NCI-H187 treated with DMSO at 0.1 percent for 48 hours (cell line): ENCODE data around the gene KIF12.

ENCODE experiments used
- DNase-seq: peaks from one replicate; lab custom pipeline; 2025; lab: John Stamatoyannopoulos, UW

Gene KIF12

DNA sequence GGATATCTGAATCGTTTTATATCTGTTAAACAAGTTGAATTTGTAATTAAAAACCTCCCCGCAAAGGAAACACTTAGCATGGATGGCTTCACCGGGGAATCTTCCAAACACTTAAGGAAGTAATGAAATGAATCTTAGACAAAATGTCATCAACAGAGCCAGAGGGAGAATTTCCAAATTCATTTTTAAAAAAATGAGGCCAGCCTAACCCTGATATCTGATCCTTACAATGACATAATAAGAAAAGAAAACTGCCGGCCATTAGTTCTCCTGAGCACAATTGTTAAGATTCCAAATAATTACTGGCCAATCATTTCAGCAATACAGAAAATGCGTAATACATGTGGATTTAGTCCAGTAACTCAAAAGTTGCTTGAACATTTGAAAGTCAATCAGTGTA lies 6.1 kb upstream of the KIF12 start:
- no peak for DNase-seq

GRCh38 chr9:114102484-114102883 lies 3.4 kb upstream of the KIF12 start:
- no peak for DNase-seq

DNA sequence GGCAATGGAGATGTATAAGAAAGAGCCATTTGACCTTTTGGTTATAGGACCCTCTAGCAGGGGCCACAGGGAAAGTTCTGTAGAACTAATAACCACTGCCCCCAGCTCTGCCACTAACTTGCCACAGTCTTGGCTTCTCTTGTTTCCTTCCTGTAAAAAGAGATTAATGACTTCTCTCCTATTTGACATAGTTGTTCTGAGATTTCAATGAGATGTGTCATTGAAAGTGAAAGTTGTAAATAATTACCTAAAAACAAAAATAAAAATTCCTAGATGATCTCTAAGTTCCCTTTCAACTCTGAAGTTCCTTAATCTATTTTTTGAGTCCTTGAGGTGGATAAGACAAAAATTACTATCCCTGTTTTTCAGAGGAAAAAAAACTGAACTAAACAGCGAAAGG lies 1.4 kb upstream of the KIF12 start:
- DNase-seq: no peak

GRCh38 chr9:114099669-114100270 lies 678 bp upstream of the KIF12 start:
- DNase-seq: no peak

DNA sequence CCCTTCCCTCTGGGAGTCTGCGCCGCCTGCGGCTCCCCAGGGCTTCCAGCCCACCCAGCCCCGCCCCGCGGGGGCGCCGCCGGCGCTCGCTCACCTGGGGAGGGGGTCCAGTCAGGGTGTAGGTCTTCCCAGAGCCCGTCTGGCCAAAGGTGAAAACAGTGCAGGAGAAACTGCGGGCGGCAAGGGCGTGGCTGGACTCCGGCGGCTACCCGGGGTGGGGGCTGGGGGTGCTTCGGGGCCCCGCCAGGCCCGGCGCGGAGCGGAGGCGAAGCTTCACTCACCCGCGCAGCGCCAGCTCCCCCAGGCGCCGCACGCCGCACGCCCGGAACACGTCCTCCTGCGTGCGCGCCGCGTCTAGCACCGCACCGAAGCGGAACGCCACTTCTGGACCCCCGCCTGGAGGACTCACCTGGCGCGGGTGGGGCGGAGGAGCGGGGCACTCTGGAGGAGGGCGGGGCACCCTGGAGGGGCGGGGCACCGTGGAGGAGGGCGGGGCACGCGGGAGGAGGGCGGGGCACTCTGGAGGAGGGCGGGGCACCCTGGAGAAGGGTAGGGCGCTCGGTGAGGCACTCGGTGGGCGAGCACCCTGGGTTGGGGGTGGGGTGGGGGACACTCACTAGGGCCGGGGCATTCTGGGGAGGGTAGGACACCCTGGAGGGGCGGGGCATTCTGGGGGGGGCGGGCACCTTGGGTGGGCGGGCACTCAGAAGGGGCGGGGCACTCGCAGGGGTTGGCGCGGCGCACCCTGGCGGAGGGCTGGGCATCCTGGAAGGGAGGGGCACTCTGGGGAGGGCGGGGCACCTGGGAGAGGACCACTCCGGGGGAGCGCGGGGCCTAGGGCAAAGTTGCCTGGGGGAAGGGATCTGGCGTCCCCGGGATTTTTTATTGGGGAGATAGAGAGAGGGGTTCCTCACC lies 814 bp downstream of the KIF12 start:
- DNase-seq: no peak

- no peak for DNase-seq
These were observed 1.5 kb downstream of the KIF12 start for GRCh38 chr9:114097613-114098020.

GRCh38 chr9:114096866-114097612 lies 2.1 kb downstream of the KIF12 start:
- no peak for DNase-seq

- no peak for DNase-seq
These were observed 3.0 kb downstream of the KIF12 start for GRCh38 chr9:114096041-114096511.

- no peak for DNase-seq
These were observed 4.1 kb downstream of the KIF12 start for GRCh38 chr9:114094971-114095370.

DNA sequence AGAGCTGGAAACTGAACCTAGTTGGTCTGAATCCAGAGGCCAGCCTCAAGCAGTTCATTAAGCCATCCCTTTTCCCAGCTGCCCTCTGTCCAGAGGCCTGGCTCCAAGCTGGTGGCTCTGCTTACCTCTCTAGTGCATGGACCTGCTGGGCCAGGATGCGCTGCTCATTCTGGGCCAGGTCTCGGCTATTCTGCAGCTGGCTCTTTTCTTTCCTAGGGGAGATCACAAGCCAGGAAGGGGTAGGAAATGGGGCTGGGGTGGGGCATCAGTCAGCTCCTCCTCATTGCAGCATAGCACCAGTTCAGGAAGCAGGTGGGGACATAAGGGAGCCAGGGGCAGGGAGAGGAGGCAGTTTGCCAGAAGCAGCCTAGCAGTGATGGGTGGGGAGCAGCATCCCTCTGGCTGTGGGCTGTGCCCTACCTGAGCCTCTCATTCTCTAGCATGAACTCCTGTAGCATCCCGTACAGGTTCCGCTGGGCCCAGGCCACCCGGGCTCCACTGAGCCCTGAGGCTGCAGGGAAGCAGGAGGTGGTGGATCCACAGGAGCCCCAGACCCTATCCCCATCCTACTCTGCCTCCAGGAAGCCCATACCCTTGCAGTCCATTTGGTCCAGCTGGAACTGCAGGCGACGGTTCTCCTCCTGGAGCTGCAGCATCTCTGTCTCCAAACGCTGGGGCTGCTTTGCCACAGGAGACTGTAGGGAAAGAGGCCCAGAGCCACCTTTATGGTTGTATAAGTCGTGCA lies 5.2 kb downstream of the KIF12 start:
- no peak for DNase-seq

DNA sequence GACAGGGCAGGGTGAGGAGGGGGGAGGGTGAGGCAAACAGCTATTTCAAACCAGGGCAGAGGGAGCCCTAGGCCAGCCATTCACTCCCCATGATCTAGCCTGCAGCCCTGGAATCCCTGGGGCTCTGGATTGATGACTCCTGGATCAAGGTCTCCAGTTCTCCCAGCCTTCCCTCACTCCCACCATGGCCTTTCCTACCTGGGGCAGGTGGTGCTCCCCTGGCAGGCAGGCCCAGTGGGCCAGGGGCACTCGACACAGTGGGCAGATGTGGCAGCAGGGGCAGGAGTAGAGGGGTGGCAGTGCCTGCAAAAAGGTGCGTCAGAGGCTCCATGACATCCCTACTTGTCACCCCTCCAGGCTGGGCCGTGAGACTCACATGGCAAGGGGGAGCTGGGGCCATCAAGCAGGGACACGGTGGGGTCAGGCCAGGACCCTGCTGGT lies 6.0 kb downstream of the KIF12 start:
- DNase-seq: no peak

GRCh38 chr9:114092336-114092735 lies 6.8 kb downstream of the KIF12 start:
- no peak for DNase-seq

DNA sequence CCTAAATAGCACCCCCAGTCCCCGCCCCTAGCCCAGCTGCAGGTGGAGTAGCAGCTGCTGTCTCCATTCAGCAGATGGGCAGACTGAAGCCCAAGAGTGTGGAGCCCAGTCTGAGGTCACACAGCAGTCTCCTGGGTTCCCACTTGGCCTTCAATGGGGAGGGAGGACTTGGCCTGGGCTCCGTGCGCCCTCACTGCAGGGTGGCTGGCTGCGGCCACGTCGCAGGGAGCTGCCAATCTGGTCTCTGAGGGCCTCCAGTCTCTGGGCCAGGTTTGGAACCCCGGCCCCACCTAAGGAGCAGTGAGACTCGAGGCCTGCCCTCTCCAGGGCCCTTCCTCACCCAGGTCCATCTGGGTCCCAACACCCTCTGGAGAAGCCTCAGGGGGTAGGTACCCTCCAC lies 7.4 kb downstream of the KIF12 start:
- no peak for DNase-seq

- DNase-seq: no peak
These were observed 8.3 kb downstream of the KIF12 start for GRCh38 chr9:114090798-114091197.

DNA sequence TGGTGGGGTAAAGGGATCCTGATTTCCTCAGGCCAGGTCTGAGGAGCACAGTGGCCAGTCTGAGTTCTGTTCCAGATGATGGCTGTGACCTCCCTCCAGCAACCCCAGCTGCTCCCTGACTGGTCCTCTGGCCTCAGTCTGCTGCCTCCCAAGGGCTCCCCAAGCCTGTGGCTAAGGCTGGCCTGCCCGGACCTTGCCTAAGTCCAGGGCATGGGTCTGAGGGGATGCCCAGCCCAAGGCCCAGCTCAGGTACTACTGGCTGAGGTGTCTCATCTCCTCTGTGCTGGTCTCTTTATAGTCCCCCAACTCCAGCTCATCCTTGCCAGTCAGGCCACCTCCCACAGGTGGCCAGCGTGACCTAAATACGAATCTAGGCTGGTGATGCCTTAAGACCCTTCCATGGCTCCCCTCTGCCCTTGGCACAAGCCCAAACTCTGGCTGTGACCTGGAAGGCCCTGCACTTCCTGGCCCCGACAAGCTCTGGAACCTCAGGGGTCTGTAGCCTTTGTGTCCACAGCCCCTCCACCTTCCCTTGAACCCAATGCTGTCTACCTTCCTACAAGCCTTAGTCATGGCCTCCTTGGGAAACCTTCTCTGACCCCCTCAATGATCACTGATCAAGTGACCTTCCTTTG lies 9.8 kb downstream of the KIF12 start:
- no peak for DNase-seq

DNA sequence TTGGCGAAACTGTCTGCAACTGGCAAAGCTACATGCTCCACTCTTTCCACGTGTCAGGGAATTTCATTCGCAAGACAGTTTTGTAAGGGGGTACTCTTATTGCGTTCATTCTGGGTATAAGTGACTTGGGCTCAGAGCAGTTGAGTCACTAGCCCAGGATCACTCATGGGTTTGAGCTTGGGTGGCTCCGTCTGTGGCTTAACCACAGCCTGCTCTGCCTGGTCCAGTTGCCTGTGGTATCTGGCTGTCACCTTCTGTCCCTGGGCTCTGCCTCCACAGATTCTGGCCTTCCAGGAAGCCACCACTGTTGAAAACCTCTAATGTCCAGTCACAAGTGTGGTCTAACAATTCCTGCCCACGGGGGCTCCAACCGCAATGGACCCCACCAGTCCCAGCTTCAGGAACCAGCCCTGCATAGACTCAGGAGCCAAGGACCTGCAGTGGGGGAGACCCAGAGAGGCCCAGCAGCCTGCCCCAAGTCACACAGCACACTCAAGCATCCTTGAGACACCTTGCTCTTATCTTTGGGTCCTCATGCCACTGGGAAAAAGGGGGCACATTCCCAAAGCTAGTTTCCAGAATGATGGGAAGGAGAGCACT lies 10.4 kb downstream of the KIF12 start:
- DNase-seq: no peak

DNA sequence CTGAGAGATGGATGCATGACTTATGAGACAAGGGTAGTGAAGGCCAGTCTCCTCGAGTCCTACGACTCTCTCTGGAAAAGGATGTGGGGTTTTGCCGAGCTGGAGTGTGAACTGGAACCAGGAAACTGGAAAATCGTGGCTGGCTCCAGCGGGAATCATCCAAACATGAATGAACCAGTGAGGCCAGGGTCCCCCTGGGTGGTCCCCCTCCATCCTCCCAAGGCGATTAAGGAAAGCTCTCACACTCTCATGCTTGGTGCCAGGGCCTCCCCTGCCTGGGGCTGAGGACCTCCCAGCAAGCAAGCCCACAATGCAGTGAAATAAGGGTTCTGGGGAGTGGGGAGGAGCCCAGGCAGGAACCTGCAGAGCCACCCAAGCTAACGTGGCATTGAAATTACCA lies 11.4 kb downstream of the KIF12 start:
- DNase-seq: no peak

GRCh38 chr9:114086607-114087006 lies 12.5 kb downstream of the KIF12 start:
- no peak for DNase-seq

DNA sequence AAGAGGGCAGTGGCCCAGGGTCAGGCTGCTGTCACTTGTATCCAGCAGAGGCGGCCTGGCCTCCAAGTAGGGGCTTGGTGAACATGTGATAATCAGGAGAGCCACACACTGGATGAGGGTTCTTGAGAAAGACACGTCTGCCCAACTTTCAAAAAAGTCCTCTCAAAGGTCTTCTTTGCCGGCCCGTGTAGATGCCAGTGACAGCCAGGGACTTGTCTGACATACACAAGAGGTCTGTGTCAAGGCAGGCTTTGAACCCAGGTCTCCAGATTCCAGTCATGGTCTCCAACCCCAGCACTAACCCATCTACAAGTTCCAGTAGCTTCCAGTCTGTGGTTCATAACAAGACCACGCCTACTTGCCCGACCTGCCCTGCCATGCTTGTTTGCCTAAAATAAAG lies 13.1 kb downstream of the KIF12 start:
- no peak for DNase-seq

- no peak for DNase-seq
These were observed 13.7 kb downstream of the KIF12 start for GRCh38 chr9:114085387-114085789.
